Common myeloid progenitor, CD34-positive (primary cell): ENCODE data around the gene CENPN.

Experiments
- CTCF ChIA-PET: fragments of 350-600 bp; sonication (Branson Sonifier 250); formaldehyde crosslinking; loops from one replicate; lab custom pipeline; 2021; ENCODE audit warnings: antibody characterized with exemption; lab: Charles Lee
- POLR2A ChIA-PET: fragments of 350-600 bp; sonication (Branson Sonifier 250); formaldehyde crosslinking; loops from one replicate; lab custom pipeline; 2021; ENCODE audit warnings: antibody characterized with exemption; lab: Charles Lee
- DNase-seq, 3 donors: peaks; one replicate each; pipeline versions ENCODE4 v3.0.0 to v3.0.0-alpha.2; 2013
- H3K27ac ChIP-seq, 2 experiments: 1 replicate in 1 of 2; 2 replicates in 1 of 2; pipeline ENCODE4 v1.7.0; 2013; ENCODE audit warnings: inconsistent platforms in 2 of 2, low read length in 2 of 2, mild to moderate bottlenecking in 2 of 2, low read depth in 1 of 2, moderate library complexity in 1 of 2; ENCODE audit not compliant: severe bottlenecking in 2 of 2, insufficient read depth in 1 of 2, poor library complexity in 1 of 2
- H3K27me3 ChIP-seq, 5 experiments: replicated peaks in 2 of 5; 1 replicate in 3 of 5; 2 replicates in 2 of 5; pipeline versions ENCODE4 v1.6.1 to v1.7.0; 2013; ENCODE audit warnings: low read length in 4 of 5, mild to moderate bottlenecking in 2 of 5, moderate library complexity in 2 of 5, inconsistent platforms in 1 of 5; ENCODE audit not compliant: insufficient read depth in 5 of 5, control insufficient read depth in 4 of 5
- H3K36me3 ChIP-seq, 4 experiments: 1 replicate in 2 of 4; 2 replicates in 2 of 4; pipeline versions ENCODE4 v1.6.1 to v1.7.0; 2013; ENCODE audit warnings: low read length in 3 of 4, control low read depth in 1 of 4, mild to moderate bottlenecking in 1 of 4; ENCODE audit not compliant: control insufficient read depth in 4 of 4, insufficient read depth in 4 of 4
- H3K4me1 ChIP-seq, 4 experiments: 1 replicate in 3 of 4; 2 replicates in 1 of 4; pipeline versions ENCODE4 v1.6.1 to v1.7.1; 2013; ENCODE audit warnings: low read length in 3 of 4, mild to moderate bottlenecking in 3 of 4, control low read depth in 1 of 4, inconsistent platforms in 1 of 4, moderate library complexity in 1 of 4; ENCODE audit not compliant: control insufficient read depth in 4 of 4, insufficient read depth in 4 of 4; ENCODE audit errors: control extremely low read depth in 1 of 4
- H3K4me3 ChIP-seq, 7 experiments: 1 replicate in 4 of 7; 2 replicates in 3 of 7; pipeline versions ENCODE4 v1.5.1 to v1.7.0; 2013; ENCODE audit warnings: mild to moderate bottlenecking in 7 of 7, low read length in 6 of 7, moderate library complexity in 6 of 7, inconsistent platforms in 2 of 7, low read depth in 2 of 7, control low read depth in 1 of 7; ENCODE audit not compliant: insufficient read depth in 4 of 7, control insufficient read depth in 1 of 7; ENCODE audit errors: extremely low read depth in 1 of 7
- H3K9me3 ChIP-seq, 5 experiments: 1 replicate in 4 of 5; 2 replicates in 1 of 5; pipeline versions ENCODE4 v1.6.1 to v1.7.1; 2013; ENCODE audit warnings: low read length in 4 of 5, mild to moderate bottlenecking in 2 of 5, inconsistent platforms in 1 of 5, low read depth in 1 of 5, moderate library complexity in 1 of 5; ENCODE audit not compliant: control insufficient read depth in 4 of 5, insufficient read depth in 2 of 5; ENCODE audit errors: control extremely low read depth in 1 of 5
- WGBS: methylation state at CpG from one replicate; pipeline ENCODE4 v1.1.5; 2013; ENCODE audit not compliant: insufficient coverage; 5-methylcytosine and 5-hydroxymethylcytosine counted together

Gene CENPN

GRCh38 chr16:81014672-81015071, 7.7 kb downstream of the CENPN start:
- POLR2A ChIA-PET, result interaction anchor here (0.6 kb wide), 1 partner anchor 52 kb away, joined by 3 read pairs; no protein-coding TSS in a partner anchor

GRCh38 chr16:81018496-81018895, 11.5 kb downstream of the CENPN start:
- Histone ChIP-seq H3K4me3 (no peak overlapping the region), H3K27ac (no peak overlapping the region), H3K36me3 (peaks cover 18 to 89% (median 58%) of the 10 kb centered on the region in 4 experiments), H3K27me3 (no peaks in the 10 kb centered on the region), H3K9me3 (no peaks in the 10 kb centered on the region), H3K4me1 (no peaks in the 10 kb centered on the region)
- ChIA-PET POLR2A (interaction anchor here (0.6 kb wide), 1 partner anchor 555 kb away, joined by 6 read pairs; no protein-coding TSS in a partner anchor), CTCF (interaction anchor here (0.7 to 1.1 kb wide), 4 partner anchors 10 to 18 kb away, joined by 3 to 4 read pairs (median 3); partner anchors contain the start of genes ATMIN, CENPN and CMC2)
- no peak for DNase-seq
- WGBS, result no CpG with 5 or more reads among the region's 2 CpGs

More at GRCh38 chr16:81014672-81015071, 7.7 kb downstream of the CENPN start:
- Histone ChIP-seq H3K36me3 (peaks cover 19 to 77% (median 43%) of the 10 kb centered on the region in 4 experiments), H3K27me3 (no peaks in the 10 kb centered on the region), H3K4me3 (no peak overlapping the region), H3K27ac (no peak overlapping the region), H3K4me1 (no peaks in the 10 kb centered on the region), H3K9me3 (no peaks in the 10 kb centered on the region)
- DNase-seq, result no peak
- no CpG with 5 or more reads among the region's 2 CpGs for WGBS
- CTCF ChIA-PET, result interaction anchor here (0.7 to 1.6 kb wide), 4 partner anchors 8 to 20 kb away, joined by 3 to 7 read pairs (median 5); partner anchors contain the start of genes CENPN and CMC2

GRCh38 chr16:81026429-81026828, 19.4 kb downstream of the CENPN start:
- no peaks in the 10 kb centered on the region for H3K27me3 ChIP-seq
- no peak overlapping the region for H3K4me3 ChIP-seq
- no peaks in the 10 kb centered on the region for H3K4me1 ChIP-seq
- H3K9me3 ChIP-seq, result no peaks in the 10 kb centered on the region
- POLR2A ChIA-PET, result no interaction called here
- WGBS, result no CpG with 5 or more reads among the region's 4 CpGs
- DNase-seq, result no peak
- H3K36me3 ChIP-seq, result peaks cover 1 to 59% (median 33%) of the 10 kb centered on the region in 4 experiments
- no peak overlapping the region for H3K27ac ChIP-seq
- CTCF ChIA-PET, result interaction anchor here (1.0 kb wide), 1 partner anchor 9 kb away, joined by 3 read pairs; the partner anchor contains the start of gene ATMIN

GRCh38 chr16:81029930-81030604, 23.1 kb downstream of the CENPN start:
- POLR2A ChIA-PET, result no interaction called here
- H3K27me3 ChIP-seq, result no peaks in the 10 kb centered on the region
- no peak for DNase-seq
- no peak overlapping the region for H3K4me3 ChIP-seq
- H3K36me3 ChIP-seq, result peaks cover 0 to 32% (median 22%) of the 10 kb centered on the region in 4 experiments
- no peaks in the 10 kb centered on the region for H3K4me1 ChIP-seq
- H3K9me3 ChIP-seq, result no peaks in the 10 kb centered on the region
- CTCF ChIA-PET, result interaction anchor here (0.6 to 1.5 kb wide), 4 partner anchors 10 to 26 kb away, joined by 3 to 4 read pairs (median 4); no protein-coding TSS in a partner anchor
- H3K27ac ChIP-seq, result no peak overlapping the region
- 85% methylated on average over 6 of the region's 11 CpGs for WGBS

- H3K9me3 ChIP-seq, result no peaks in the 10 kb centered on the region
- H3K4me1 ChIP-seq, result peaks cover 0 to 17% (median 11%) of the 10 kb centered on the region in 4 experiments
- H3K27ac ChIP-seq, result peak within 1 kb of the TSS in 1 of 2 experiments; percentile 66
- WGBS, result 4% methylated on average over 53 of the region's 54 CpGs
- peak within 1 kb of the TSS; percentile 74 to 93 (median 82) for H3K4me3 ChIP-seq
- CTCF ChIA-PET, result interaction anchor here (0.6 to 3.3 kb wide), 17 partner anchors 9 to 86 kb away, joined by 3 to 20 read pairs (median 5); partner anchors contain the start of genes C16orf46, CENPN and CMC2
- no peaks in the 10 kb centered on the region for H3K27me3 ChIP-seq
- peaks cover 0 to 16% (median 4%) of the 10 kb centered on the region in 4 experiments for H3K36me3 ChIP-seq
- DNase-seq, result peak; percentile 84 to 92 (median 92)
- POLR2A ChIA-PET, result interaction anchor here (0.6 to 1.2 kb wide), 2 partner anchors 28 to 41 kb away, joined by 3 to 5 read pairs; partner anchors contain the start of genes C16orf46, CENPN and CMC2
These were observed 28.5 kb downstream of the CENPN start, which contains the start of gene ATMIN for GRCh38 chr16:81035398-81035974. Gene ATMIN (plus strand): TSS chr16:81035842. CDS start chr16:81035871, 29 bp downstream.

GRCh38 chr16:81035975-81036750, 29.1 kb downstream of the CENPN start:
- H3K27ac ChIP-seq, result peak overlapping the region in 1 of 2 experiments; percentile 66
- peak; percentile 21 to 62 (median 51) for DNase-seq
- POLR2A ChIA-PET, result interaction anchor here (0.6 to 1.2 kb wide), 2 partner anchors 29 to 40 kb away, joined by 3 to 5 read pairs; partner anchors contain the start of genes C16orf46, CENPN and CMC2
- peaks cover 0 to 17% (median 11%) of the 10 kb centered on the region in 4 experiments for H3K4me1 ChIP-seq
- WGBS, result under 1% methylated on average over 58 of the region's 80 CpGs
- no peaks in the 10 kb centered on the region for H3K9me3 ChIP-seq
- H3K4me3 ChIP-seq, result peak overlapping the region; percentile 74 to 93 (median 82)
- peaks cover under 1 to 21% (median 5%) of the 10 kb centered on the region in 4 experiments for H3K36me3 ChIP-seq
- H3K27me3 ChIP-seq, result no peaks in the 10 kb centered on the region
- CTCF ChIA-PET, result interaction anchor here (0.6 to 3.3 kb wide), 15 partner anchors 9 to 87 kb away, joined by 3 to 20 read pairs (median 4); partner anchors contain the start of genes C16orf46, CENPN and CMC2
